ENCODE data around the gene GALNT8.
A peak's percentile ranks its signal among the peaks of the same experiment; 100 is the strongest.

GALNT8 gene

DNA sequence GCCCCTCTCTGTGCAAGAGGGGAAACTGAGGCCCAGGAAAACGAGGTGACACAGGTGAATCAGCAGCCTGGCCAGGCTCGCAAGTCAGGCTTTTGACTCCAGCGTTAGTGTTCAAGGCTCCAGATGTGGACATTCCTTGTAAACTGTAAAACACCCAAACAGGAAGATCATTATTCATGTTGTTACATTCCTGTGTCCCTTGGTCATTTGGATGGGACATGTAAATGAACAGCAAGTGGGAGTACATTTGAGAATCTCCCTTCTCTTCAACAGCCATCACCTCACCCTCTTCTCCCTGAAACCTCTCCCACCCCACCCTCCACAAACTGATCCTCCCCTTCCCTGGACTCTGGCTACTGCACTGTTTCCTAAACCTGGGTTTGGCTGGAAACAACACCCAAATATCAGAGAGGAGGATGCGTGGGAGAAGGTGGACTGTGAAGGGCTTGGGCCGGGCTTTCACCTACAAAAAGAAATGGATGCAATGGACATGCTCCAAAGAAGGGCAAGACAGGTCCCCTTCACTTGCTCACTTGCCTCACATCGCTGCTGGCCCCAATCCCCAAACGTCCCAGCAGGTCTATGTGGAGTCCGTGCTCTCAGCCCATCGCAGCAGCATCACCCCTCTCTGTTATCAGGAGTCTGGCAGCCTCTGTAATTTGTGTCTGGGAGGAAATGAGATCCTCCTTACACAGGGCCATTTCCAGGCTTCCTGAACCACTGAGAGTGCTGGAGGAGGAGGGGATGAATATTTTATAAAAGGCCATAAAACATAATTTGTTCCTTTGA is 76.7 kb downstream of the GALNT8 start:
- no peak for DNase-seq (ENCODE audit: low read depth, low spot score)

GRCh38 chr12:4800555-4800954 is 80.4 kb downstream of the GALNT8 start:
- no peak for DNase-seq (ENCODE audit: low read depth, low spot score)

- no peak for DNase-seq (ENCODE audit: low read depth, low spot score)
These were observed 82.6 kb downstream of the GALNT8 start for GRCh38 chr12:4802841-4803240.

GRCh38 chr12:4806439-4807115 is 86.4 kb downstream of the GALNT8 start:
- DNase-seq (ENCODE audit: low read depth, low spot score) = no peak

DNA sequence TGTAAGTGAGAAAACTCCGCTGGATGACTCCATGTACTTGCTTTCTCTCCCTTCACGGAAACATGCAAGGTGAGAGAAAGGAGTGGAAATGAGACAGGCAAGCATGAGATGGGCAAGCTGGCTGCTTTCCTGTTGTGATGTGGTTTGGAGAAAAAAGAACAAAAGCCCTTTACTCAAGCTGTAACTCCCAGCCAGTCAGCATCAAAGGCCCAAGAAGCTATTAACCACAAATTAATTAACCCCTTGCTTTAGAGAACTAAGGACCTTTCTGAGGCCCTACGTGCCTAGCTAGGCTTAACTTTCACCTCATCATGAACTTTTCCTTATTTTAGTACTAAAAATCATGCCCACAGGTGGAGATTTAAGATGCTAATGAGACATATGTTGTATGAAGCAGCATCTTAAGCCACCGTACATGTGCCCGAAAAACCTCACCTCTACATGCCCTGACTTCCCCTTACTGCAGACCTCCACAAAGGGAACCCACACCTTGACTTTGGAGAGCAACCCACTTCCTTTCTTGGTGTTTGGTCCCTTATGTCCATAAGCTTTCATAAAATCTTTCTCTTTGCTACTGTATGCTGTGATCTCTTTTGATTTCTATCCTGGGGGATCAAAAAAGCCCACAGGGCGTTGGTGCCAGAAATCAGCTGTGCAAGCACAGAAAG is 87.0 kb downstream of the GALNT8 start:
- no peak for DNase-seq (ENCODE audit: low read depth, low spot score)

DNA sequence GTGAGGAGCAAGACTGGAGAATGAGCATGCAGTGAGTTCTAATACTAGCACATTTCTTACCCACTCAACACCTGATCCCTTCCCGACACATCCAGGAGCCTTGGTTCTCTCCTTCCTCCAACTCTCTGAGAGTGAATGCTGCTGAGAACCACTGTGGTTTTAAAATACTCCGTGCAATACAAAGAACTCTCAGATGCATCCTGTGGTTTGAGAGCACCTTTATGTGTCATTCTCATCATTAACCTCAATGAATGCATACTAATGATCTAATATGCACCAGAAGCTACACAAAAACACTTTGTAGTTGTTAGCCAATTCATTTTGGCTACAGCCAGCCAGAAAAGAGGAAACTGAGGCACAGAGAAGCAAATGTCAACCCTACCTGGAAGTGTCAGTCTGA is 87.6 kb downstream of the GALNT8 start:
- no peak for DNase-seq (ENCODE audit: low read depth, low spot score)

DNA sequence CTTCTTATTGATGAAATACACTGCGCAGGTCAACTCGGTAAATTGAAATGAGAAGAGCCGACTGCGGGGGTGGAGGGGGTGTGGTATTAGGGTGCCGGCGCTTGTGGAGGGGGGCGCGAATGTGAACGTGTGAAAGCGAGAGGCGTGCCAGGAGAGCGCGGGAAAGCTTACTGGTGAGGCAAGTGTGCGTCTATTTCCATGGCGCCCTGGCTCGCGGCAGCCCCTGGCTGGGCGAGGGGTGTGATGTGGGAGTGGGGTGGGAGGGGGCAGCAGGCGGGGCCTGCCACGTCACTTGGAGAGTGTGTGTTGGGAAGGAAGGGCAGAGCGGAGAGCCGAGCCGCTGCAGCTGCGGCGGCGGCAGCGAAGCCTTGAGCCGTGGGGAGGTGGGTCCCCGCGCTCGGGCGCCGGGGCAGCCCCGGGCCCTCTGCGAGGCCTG is 88.8 kb downstream of the GALNT8 start:
- no peak for DNase-seq (ENCODE audit: low read depth, low spot score)

GRCh38 chr12:4809449-4810218 is 89.4 kb downstream of the GALNT8 start:
- DNase-seq (ENCODE audit: low read depth, low spot score) = peak; percentile 75

DNA sequence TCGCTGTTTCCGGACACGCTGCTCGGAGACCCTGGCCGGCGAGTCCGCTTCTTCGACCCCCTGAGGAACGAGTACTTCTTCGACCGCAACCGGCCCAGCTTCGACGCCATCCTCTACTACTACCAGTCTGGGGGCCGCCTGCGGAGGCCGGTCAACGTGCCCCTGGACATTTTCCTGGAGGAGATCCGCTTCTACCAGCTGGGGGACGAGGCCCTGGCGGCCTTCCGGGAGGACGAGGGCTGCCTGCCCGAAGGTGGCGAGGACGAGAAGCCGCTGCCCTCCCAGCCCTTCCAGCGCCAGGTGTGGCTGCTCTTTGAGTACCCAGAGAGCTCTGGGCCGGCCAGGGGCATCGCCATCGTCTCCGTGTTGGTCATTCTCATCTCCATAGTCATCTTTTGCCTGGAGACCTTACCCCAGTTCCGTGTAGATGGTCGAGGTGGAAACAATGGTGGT is 90.0 kb downstream of the GALNT8 start:
- DNase-seq (ENCODE audit: low read depth, low spot score) = no peak

- DNase-seq (ENCODE audit: low read depth, low spot score) = no peak
These were observed 92.6 kb downstream of the GALNT8 start for GRCh38 chr12:4812624-4813327.

DNA sequence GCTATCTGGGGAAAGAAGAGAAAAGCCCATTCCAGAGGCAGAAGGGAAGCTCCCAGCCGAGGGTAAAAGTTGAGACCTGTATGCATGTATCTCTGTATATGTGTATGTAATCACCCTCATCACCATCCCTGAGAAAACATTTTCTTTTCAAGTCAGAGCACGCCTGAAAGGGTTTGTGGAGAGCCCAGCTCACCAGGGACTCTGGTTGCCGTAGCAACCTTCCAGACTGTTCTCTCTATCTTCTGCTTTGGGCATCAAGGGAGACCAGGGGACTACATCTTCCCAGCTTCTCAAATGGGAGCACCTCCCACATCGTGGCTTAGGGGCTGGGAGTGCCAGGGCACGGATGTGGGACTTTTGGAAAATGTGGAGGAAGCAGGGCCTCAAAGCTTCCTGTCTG is 93.5 kb downstream of the GALNT8 start:
- no peak for DNase-seq (ENCODE audit: low read depth, low spot score)

DNA sequence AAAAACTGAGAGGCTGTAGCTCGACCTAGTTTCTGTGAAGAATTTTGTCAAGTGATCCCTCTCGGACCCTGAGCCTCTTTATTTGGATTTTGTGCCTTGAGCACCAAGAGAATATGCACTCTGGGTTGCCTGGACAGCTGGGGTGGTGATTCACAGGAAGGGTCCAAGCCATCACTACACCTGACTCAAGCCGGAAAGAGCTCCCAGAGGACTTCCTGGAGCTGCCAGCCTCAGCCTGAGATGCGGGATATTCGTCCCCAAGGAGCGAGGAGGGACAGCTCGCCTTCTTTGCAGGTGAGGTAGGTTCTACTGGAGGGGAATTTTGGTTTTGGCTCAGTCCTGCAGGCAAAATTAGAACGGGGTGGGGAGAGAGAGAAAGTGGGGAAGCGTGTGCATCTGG is 94.3 kb downstream of the GALNT8 start:
- no peak for DNase-seq (ENCODE audit: low read depth, low spot score)

GRCh38 chr12:4816744-4817525 is 96.7 kb downstream of the GALNT8 start:
- DNase-seq (ENCODE audit: low read depth, low spot score) = no peak

DNA sequence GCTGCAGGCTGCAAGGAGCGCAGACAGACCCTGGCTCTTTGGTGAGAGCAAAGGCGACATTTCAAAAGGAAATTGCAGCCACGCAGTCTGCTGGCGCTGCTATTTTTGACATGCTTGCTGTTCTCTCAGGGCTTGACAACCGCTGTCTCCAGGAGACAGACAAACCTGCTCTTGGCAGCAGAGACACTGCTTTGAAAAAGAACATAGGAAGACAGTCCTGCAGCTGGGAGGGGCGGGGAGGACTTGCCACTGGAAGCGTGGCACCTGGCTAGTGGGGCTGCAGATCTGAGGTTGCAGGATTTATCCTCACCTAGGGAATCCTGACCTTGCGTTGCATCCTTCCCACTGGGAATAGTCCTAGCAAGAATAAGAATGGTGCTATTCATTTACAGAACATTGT is 97.7 kb downstream of the GALNT8 start:
- no peak for DNase-seq (ENCODE audit: low read depth, low spot score)

DNA sequence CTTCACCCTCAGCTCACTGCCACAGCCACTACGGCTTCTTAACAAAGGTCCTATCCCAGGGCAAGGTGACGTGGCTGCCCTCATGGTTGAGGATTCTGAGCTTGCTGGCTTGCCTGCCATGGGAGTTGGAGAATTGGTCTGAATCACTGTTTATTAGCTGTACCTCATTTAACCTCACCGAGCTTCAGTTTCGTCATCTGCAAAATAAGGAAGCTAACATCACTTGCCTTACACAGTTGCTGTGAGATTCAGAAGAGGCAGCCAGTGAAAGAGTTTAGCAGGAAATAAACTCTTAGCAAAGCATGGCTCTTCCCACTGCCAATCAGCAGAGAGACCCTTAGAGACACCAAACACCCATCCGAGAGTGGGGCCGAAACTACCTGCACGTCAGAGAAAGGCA is 99.5 kb downstream of the GALNT8 start:
- no peak for DNase-seq (ENCODE audit: low read depth, low spot score)

DNA sequence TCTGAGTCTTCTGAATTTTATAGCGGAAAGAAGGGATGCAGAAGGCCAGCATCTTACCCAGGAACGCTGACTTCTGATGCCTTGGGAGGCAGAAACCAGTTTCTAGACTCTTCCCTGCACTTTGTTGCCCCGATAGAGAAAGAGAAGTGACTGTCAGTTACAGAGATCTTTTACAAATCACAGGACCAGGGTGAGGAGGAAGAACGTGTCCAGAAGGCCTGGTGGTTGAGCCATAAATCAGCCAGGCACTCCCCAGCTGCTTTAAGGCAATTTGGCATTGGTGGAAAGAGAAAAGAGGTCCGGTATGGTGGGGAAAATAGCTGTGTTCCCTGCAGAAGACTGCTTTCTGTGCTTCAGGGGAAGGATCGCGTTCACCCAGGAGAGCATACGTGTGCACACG is 100.8 kb downstream of the GALNT8 start:
- peak; percentile 55 for DNase-seq (ENCODE audit: low read depth, low spot score)

Measured in ELF-1 (cell line).